SK-N-SH (cell line): ENCODE measurements around the gene TECR. TPM values are rescaled to one million over a fixed set of nuclear protein-coding genes. Genes with fewer than 3 reads are reported as not detected.

ENCODE experiments used
- CTCF ChIA-PET: fragments of 300-600, 350-600 bp; formaldehyde crosslinking; extraction: SDS; loops from one replicate; lab custom pipeline; 2021; lab: Yijun Ruan, JAX
- POLR2A ChIA-PET: fragments of 350-600 bp; sonication (Branson Sonifier 250); formaldehyde crosslinking; extraction: SDS; loops from one replicate; lab custom pipeline; 2020; ENCODE audit warnings: antibody characterized with exemption, inconsistent platforms; lab: Yijun Ruan, JAX
- DNase-seq: peaks from one replicate; pipeline ENCODE4 v3.0.0; 2012
- H2AFZ ChIP-seq: fragments of 200-600 bp; sonication (generic); 2 replicates; pipeline ENCODE4 v1.8.1; 2016; ENCODE audit warnings: antibody characterized with exemption, mild to moderate bottlenecking, low read depth
- H3F3A ChIP-seq: fragments of 200-600 bp; sonication (generic); replicated peaks from 2 replicates; pipeline ENCODE3; 2016; ENCODE audit warnings: antibody characterized with exemption, mild to moderate bottlenecking; ENCODE audit not compliant: insufficient read depth
- H3K27ac ChIP-seq, 2 experiments: fragments of 200-500 bp in 1 of 2; fragments of 200-600 bp in 1 of 2; sonication (Bioruptor generic) in 1 of 2; sonication (generic), shearing (Covaris generic) in 1 of 2; 2 replicates each; pipeline versions ENCODE4 v1.5.1 to v1.6.1; 2014 to 2016; ENCODE audit warnings: low read depth in 2 of 2, inconsistent platforms in 1 of 2, low read length in 1 of 2, mild to moderate bottlenecking in 1 of 2, mixed read lengths in 1 of 2
- H3K27me3 ChIP-seq: fragments of 200-600 bp; sonication (generic), shearing (Covaris generic); 2 replicates; pipeline ENCODE4 v1.6.1; 2016; ENCODE audit warnings: mixed run types; ENCODE audit not compliant: insufficient read depth
- H3K36me3 ChIP-seq, 2 experiments: fragments of 200-500 bp in 1 of 2; fragments of 200-600 bp in 1 of 2; sonication (Bioruptor generic) in 1 of 2; sonication (generic) in 1 of 2; replicated peaks in 1 of 2; 2 replicates each; pipeline versions ENCODE3 to v1.5.1; 2014 to 2016; ENCODE audit warnings: low read length in 1 of 2, mild to moderate bottlenecking in 1 of 2; ENCODE audit not compliant: insufficient read depth in 2 of 2, control insufficient read depth in 1 of 2
- H3K4me1 ChIP-seq, 2 experiments: fragments of 200-500 bp in 1 of 2; fragments of 200-600 bp in 1 of 2; sonication (Bioruptor generic) in 1 of 2; sonication (generic), shearing (Covaris generic) in 1 of 2; 2 replicates each; pipeline versions ENCODE4 v1.5.1 to v1.6.1; 2014 to 2016; ENCODE audit warnings: low read depth in 1 of 2, low read length in 1 of 2, mixed run types in 1 of 2; ENCODE audit not compliant: insufficient read depth in 2 of 2, control insufficient read depth in 1 of 2
- H3K4me2 ChIP-seq: fragments of 200-600 bp; sonication (generic), shearing (Covaris generic); 2 replicates; pipeline ENCODE4 v1.6.1; 2017; ENCODE audit warnings: mixed run types
- H3K4me3 ChIP-seq, 2 experiments: fragments of 200-500 bp in 1 of 2; fragments of 200-600 bp in 1 of 2; sonication (Bioruptor generic) in 1 of 2; sonication (generic), shearing (Covaris generic) in 1 of 2; 2 replicates each; pipeline versions ENCODE4 v1.5.1 to v1.8.1; 2014 to 2016; ENCODE audit warnings: low read depth in 2 of 2, inconsistent platforms in 1 of 2, low read length in 1 of 2, mild to moderate bottlenecking in 1 of 2, mixed read lengths in 1 of 2, moderate library complexity in 1 of 2
- H3K79me2 ChIP-seq: fragments of 200-600 bp; sonication (generic); 2 replicates; pipeline ENCODE4 v1.8.1; 2017; ENCODE audit warnings: mild to moderate bottlenecking; ENCODE audit not compliant: insufficient read depth
- H3K9ac ChIP-seq: fragments of 200-600 bp; sonication (generic); 2 replicates; pipeline ENCODE4 v1.6.1; 2017; ENCODE audit warnings: mixed run types
- H3K9me2 ChIP-seq: fragments of 200-600 bp; sonication (generic); 2 replicates; pipeline ENCODE4 v1.6.1; 2017; ENCODE audit warnings: mixed run types
- H3K9me3 ChIP-seq: fragments of 200-600 bp; sonication (generic); 2 replicates; pipeline ENCODE4 v1.6.1; 2017; ENCODE audit warnings: mixed run types, mild to moderate bottlenecking, moderate library complexity
- H4K20me1 ChIP-seq: fragments of 200-600 bp; sonication (generic); 2 replicates; pipeline ENCODE4 v1.6.1; 2017; ENCODE audit warnings: mild to moderate bottlenecking, mixed run types; ENCODE audit not compliant: insufficient read depth
- ELF1 ChIP-seq: IDR thresholded peaks from 2 replicates; pipeline ENCODE4 v1.4.0; 2012
- EP300 ChIP-seq, 2 experiments: IDR thresholded peaks; 2 replicates each; pipeline versions ENCODE4 v1.4.0 to v1.6.1; 2012; ENCODE audit warnings: borderline replicate concordance in 1 of 2, low read depth in 1 of 2, low read length in 1 of 2
- GATA2 ChIP-seq: sonication (generic); formaldehyde crosslinking; IDR thresholded peaks from 2 replicates; pipeline ENCODE4 v1.5.0; 2020; ENCODE audit warnings: mild to moderate bottlenecking, missing genetic modification reagents
- MEF2A ChIP-seq: IDR thresholded peaks from 2 replicates; pipeline ENCODE4 v1.4.0; 2012; ENCODE audit warnings: low read depth, borderline replicate concordance
- MXI1 ChIP-seq: IDR thresholded peaks from 2 replicates; pipeline ENCODE4 v1.6.1; 2012; ENCODE audit warnings: mild to moderate bottlenecking, low read depth, low read length, improper control_type of control experiment
- RAD21 ChIP-seq: IDR thresholded peaks from 2 replicates; pipeline ENCODE4 v1.6.1; 2012; ENCODE audit warnings: mild to moderate bottlenecking, low read length
- RFX5 ChIP-seq: IDR thresholded peaks from 2 replicates; pipeline ENCODE4 v1.6.1; 2012; ENCODE audit warnings: mild to moderate bottlenecking, improper control_type of control experiment, low read length
- RXRA ChIP-seq: IDR thresholded peaks from 2 replicates; pipeline ENCODE4 v1.4.0; 2012; ENCODE audit warnings: low read depth, mild to moderate bottlenecking, borderline replicate concordance
- WGBS: methylation state at CpG from one replicate; pipeline ENCODE4 v1.1.6; 2017; ENCODE audit warnings: low lambda C conversion rate; 5-methylcytosine and 5-hydroxymethylcytosine counted together
- polyA plus RNA-seq, 3 experiments: library from polyadenylated mRNA; depleted of rRNA; stranded (reverse); fragments of >200 nt; gene quantifications; 2 replicates each; pipeline ENCODE4 v1.2.3, GENCODE V29; 2012
- TF ChIP-seq, protein P1 (sequence below): fragments of 200-600 bp; sonication (generic); IDR thresholded peaks from 2 replicates; pipeline ENCODE4 v1.6.1; 2017; ENCODE audit warnings: antibody characterized with exemption, mild to moderate bottlenecking, moderate library complexity
- TF ChIP-seq, protein P2 (sequence below): IDR thresholded peaks from 2 replicates; pipeline ENCODE4; 2012
- TF ChIP-seq, protein P3 (sequence below): fragments of 150-350 bp; IDR thresholded peaks from 2 replicates; pipeline ENCODE4 v1.6.1; 2016; ENCODE audit warnings: mild to moderate bottlenecking, low read depth, low read length

The TECR gene
- polyA plus RNA-seq, 1 of the 3 experiments (the other 2 are of a cell fraction) = 110 TPM

DNA sequence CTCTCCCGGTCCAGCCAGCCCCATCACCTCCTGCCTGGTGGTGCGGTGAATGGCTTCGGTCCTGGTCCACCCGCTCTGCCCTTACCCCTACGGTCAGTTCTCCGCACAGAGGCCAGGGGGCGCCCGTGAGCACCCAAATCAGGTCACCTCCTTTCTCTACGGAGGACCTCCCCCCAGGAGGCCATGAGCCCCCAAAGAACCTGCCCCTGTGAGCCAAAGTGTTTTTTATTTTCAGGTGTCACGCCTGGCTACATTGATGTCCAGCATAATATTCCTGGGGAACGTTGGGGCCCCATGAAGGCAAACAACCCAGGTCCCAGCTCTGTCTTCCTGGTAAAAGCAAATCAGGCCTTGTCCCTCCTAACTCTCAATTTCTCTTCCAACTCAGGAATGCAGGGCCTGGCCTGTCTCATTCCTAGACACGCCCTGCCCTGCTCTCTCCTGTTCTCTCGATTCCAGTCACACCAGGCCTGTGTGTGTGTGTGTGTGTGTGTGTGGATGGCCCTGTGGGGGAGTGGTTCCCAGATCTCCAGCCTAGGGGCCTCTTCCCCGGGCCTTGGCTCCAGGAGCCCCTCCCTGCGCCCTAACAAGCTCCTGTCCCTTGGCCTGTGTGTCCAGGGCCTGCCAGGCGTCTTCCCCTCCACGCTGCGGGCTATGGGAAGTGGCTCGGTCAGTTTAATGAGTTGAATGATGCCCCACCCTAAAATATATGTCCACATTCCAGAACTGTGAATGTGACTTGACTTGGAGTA is 23.7 kb upstream of the TECR start:
- Histone ChIP-seq H3K27me3 (no peaks in the 10 kb centered on the region), H3F3A (peaks cover 35% of the 10 kb centered on the region), H3K9me3 (no peaks in the 10 kb centered on the region), H3K36me3 (no peaks in the 10 kb centered on the region), H3K4me2 (no peak overlapping the region), H3K9ac (peak overlapping the region; percentile 55), H3K27ac (peak overlapping the region; percentile 29 to 80; a peak in 3 of 4 replicates), H3K4me3 (peak overlapping the region in 1 of 2 experiments; percentile 23; a peak in 1 of 4 replicates), H3K9me2 (no peaks in the 10 kb centered on the region), H2AFZ (peak overlapping the region; percentile 76; the same call in 1 of the 2 replicates), H4K20me1 (no peaks in the 10 kb centered on the region), H3K4me1 (0 out of 4 replicates have a peak, but pooled peaks cover 0 to 3% of the 10 kb centered on the region in 2 experiments), H3K79me2 (no peaks in the 10 kb centered on the region)
- WGBS = 58% methylated on average over 17 of the region's 19 CpGs
- POLR2A ChIA-PET = interaction anchor here (1.1 kb wide), 1 partner anchor 13 kb away, joined by 3 read pairs; the partner anchor contains the start of gene DNAJB1
- CTCF ChIA-PET = interaction anchor here (0.6 to 4.3 kb wide), 11 partner anchors 8 to 369 kb away, joined by 3 to 30 read pairs (median 3); partner anchors contain the start of genes DNAJB1 and GIPC1
- TF ChIP-seq GATA2 (CRISPR knock-in tag) = no peak
- no peak for TF ChIP-seq ELF1
- no peak for TF ChIP-seq MEF2A
- no peak for TF ChIP-seq RFX5
- peak; percentile 20; the same call in 1 of the 2 replicates for TF ChIP-seq RAD21
- TF ChIP-seq, protein P1, sequence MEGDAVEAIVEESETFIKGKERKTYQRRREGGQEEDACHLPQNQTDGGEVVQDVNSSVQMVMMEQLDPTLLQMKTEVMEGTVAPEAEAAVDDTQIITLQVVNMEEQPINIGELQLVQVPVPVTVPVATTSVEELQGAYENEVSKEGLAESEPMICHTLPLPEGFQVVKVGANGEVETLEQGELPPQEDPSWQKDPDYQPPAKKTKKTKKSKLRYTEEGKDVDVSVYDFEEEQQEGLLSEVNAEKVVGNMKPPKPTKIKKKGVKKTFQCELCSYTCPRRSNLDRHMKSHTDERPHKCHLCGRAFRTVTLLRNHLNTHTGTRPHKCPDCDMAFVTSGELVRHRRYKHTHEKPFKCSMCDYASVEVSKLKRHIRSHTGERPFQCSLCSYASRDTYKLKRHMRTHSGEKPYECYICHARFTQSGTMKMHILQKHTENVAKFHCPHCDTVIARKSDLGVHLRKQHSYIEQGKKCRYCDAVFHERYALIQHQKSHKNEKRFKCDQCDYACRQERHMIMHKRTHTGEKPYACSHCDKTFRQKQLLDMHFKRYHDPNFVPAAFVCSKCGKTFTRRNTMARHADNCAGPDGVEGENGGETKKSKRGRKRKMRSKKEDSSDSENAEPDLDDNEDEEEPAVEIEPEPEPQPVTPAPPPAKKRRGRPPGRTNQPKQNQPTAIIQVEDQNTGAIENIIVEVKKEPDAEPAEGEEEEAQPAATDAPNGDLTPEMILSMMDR = peak; percentile 78
- peak; percentile 78 for DNase-seq

DNA sequence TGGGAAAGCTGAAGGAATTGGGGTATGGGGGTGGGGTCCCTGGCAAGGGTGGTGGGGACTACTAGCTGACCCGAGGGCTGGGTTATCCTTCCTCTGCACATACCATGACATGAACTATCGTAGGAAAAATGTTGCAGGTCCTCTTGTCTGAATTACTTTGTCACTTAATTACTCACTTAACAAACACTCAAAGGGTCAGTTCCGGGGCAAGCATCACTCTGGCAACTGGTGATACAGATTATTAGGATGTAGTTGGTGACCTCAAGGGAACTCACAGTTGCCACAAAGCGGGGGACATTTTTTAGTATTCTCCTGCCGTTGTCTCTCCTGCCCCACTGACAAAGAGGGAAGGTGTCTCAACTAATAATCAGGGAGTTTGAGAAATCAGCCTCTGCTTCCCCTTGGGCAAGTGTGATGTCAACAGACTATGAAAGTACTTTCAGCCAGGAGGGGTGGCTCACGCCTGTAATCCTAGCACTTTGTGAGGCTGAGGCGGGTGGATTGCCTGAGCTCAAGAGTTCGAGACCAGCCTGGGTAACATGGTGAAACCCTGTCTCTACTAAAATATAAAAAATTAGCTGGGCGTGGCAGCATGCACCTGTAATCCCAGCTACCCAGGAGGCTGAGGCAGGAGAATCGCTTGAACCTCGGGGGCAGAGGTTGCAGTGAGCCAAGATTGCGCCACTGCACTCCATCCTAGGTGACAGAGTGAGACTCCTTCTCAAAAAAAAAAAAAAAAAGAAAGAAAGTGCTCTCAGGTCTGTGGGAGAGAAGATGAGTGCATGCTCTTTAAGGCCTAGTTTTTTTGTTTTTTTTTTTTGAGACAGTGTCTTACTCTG is 21.5 kb upstream of the TECR start:
- peak overlapping the region in 1 of 2 experiments; percentile 80; a peak in 2 of 4 replicates for H3K27ac ChIP-seq
- no peaks in the 10 kb centered on the region for H3K27me3 ChIP-seq
- no peaks in the 10 kb centered on the region for H4K20me1 ChIP-seq
- H3K9me3 ChIP-seq = no peaks in the 10 kb centered on the region
- H3F3A ChIP-seq = peaks cover 49% of the 10 kb centered on the region
- no peak overlapping the region for H3K4me3 ChIP-seq
- H3K4me1 ChIP-seq = 0 out of 4 replicates have a peak, but pooled peaks cover 0 to 3% of the 10 kb centered on the region in 2 experiments
- 55% methylated on average over 10 of the region's 12 CpGs for WGBS
- TF ChIP-seq MXI1 = no peak
- TF ChIP-seq, protein P2, sequence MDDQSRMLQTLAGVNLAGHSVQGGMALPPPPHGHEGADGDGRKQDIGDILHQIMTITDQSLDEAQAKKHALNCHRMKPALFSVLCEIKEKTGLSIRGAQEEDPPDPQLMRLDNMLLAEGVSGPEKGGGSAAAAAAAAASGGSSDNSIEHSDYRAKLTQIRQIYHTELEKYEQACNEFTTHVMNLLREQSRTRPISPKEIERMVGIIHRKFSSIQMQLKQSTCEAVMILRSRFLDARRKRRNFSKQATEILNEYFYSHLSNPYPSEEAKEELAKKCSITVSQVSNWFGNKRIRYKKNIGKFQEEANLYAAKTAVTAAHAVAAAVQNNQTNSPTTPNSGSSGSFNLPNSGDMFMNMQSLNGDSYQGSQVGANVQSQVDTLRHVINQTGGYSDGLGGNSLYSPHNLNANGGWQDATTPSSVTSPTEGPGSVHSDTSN = peak; percentile 53
- no peak for TF ChIP-seq EP300 (IDR thresholded peaks at IDR 0.05; ENCODE audit: borderline replicate concordance in 1 of 2, low read depth in 1 of 2, low read length in 1 of 2)
- no peak for TF ChIP-seq RAD21
- TF ChIP-seq RXRA = peak; percentile 65; the same call in 1 of the 2 replicates
- TF ChIP-seq, protein P3, sequence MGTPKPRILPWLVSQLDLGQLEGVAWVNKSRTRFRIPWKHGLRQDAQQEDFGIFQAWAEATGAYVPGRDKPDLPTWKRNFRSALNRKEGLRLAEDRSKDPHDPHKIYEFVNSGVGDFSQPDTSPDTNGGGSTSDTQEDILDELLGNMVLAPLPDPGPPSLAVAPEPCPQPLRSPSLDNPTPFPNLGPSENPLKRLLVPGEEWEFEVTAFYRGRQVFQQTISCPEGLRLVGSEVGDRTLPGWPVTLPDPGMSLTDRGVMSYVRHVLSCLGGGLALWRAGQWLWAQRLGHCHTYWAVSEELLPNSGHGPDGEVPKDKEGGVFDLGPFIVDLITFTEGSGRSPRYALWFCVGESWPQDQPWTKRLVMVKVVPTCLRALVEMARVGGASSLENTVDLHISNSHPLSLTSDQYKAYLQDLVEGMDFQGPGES = no peak
- CTCF ChIA-PET = interaction anchor here (1.2 to 4.3 kb wide), 2 partner anchors 9 kb away, joined by 3 to 30 read pairs; partner anchors contain the start of gene DNAJB1
- H3K9me2 ChIP-seq = no peaks in the 10 kb centered on the region
- H2AFZ ChIP-seq = no peak overlapping the region
- H3K36me3 ChIP-seq = no peaks in the 10 kb centered on the region
- DNase-seq = no peak
- no peaks in the 10 kb centered on the region for H3K79me2 ChIP-seq
- H3K4me2 ChIP-seq = no peak overlapping the region
- peak overlapping the region; percentile 12; the same call in 1 of the 2 replicates for H3K9ac ChIP-seq
- POLR2A ChIA-PET = no interaction called here
